Vagina (tissue), 2 donors: ENCODE data around the gene HRH1.

ENCODE experiments used
- POLR2A ChIP-seq, 2 donors: fragments of 450-650 bp; IDR thresholded peaks; one replicate each; pipeline ENCODE4 v1.6.1; 2017; ENCODE audit warnings: antibody characterized with exemption in 2 of 2, mild to moderate bottlenecking in 2 of 2, moderate library complexity in 2 of 2
- TF ChIP-seq, protein P1 (sequence below), 3 experiments: fragments of 450-650 bp in 2 of 3; fragments of 200-600 bp in 1 of 3; sonication (generic) in 1 of 3; IDR thresholded peaks; one replicate each; pipeline ENCODE4 v1.5.1; 2017 to 2019; ENCODE audit warnings: antibody characterized with exemption in 3 of 3, mild to moderate bottlenecking in 2 of 3, moderate library complexity in 2 of 3

DNA sequence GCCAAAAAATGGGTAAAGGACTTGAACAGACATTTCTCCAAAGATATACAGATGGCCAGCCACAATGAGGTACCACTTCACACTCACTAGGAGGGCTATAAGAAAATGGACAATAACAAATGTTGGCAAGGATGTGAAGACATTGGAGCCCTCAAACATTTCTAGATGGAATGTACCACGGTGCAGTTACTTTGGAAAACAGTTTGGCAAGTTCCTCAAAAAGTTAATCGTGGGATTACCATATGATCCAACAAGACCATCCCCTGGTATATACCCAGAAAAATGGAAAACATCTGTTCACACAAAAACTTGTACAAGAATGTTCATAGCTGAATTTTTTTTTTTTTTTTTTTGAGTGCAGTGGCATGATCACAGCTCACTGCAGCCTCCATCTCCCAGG lies 15.9 kb upstream of the HRH1 start:
- TF ChIP-seq, protein P1, sequence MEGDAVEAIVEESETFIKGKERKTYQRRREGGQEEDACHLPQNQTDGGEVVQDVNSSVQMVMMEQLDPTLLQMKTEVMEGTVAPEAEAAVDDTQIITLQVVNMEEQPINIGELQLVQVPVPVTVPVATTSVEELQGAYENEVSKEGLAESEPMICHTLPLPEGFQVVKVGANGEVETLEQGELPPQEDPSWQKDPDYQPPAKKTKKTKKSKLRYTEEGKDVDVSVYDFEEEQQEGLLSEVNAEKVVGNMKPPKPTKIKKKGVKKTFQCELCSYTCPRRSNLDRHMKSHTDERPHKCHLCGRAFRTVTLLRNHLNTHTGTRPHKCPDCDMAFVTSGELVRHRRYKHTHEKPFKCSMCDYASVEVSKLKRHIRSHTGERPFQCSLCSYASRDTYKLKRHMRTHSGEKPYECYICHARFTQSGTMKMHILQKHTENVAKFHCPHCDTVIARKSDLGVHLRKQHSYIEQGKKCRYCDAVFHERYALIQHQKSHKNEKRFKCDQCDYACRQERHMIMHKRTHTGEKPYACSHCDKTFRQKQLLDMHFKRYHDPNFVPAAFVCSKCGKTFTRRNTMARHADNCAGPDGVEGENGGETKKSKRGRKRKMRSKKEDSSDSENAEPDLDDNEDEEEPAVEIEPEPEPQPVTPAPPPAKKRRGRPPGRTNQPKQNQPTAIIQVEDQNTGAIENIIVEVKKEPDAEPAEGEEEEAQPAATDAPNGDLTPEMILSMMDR (IDR thresholded peaks at IDR 0.05), result no peak
- TF ChIP-seq POLR2A (IDR thresholded peaks at IDR 0.05), result no peak
